Measurements from ENCODE around the gene COG5.

Gene COG5

GRCh38 chr7:107471292-107472070 is 92.2 kb downstream of the COG5 start:
- H3K4me2 ChIP-seq = no peak overlapping the region
- no peak for TF ChIP-seq Cebpa-rat (IDR thresholded peaks at IDR 0.05)

GRCh38 chr7:107469929-107470328 is 93.8 kb downstream of the COG5 start, which contains the start of gene GPR22:
GPR22 (plus strand) TSS chr7:107470057; CDS start chr7:107474061, 4,004 bp downstream.
- no peaks in the 10 kb centered on the region for H3K27me3 ChIP-seq
- H3K4me1 ChIP-seq = no peaks in the 10 kb centered on the region
- no peaks in the 10 kb centered on the region for H3K36me3 ChIP-seq
- H3K4me2 ChIP-seq = no peak within 1 kb of the TSS
- H3K4me3 ChIP-seq = no peak within 1 kb of the TSS
- no peaks in the 10 kb centered on the region for H3K9me3 ChIP-seq
- H4K20me1 ChIP-seq = 0 out of 2 replicates have a peak, but pooled peaks cover 7% of the 10 kb centered on the region
- no peak within 1 kb of the TSS for H3K9ac ChIP-seq
- TF ChIP-seq Cebpa-rat (IDR thresholded peaks at IDR 0.05) = no peak
- no peak within 1 kb of the TSS for H3K27ac ChIP-seq

More at GRCh38 chr7:107471292-107472070, 92.2 kb downstream of the COG5 start:
- H3K27ac ChIP-seq = no peak overlapping the region
- no peaks in the 10 kb centered on the region for H3K27me3 ChIP-seq
- no peak overlapping the region for H3K4me3 ChIP-seq
- H4K20me1 ChIP-seq = 0 out of 2 replicates have a peak, but pooled peaks cover 7% of the 10 kb centered on the region
- no peaks in the 10 kb centered on the region for H3K9me3 ChIP-seq
- H3K4me1 ChIP-seq = no peaks in the 10 kb centered on the region
- H3K9ac ChIP-seq = no peak overlapping the region
- no peaks in the 10 kb centered on the region for H3K36me3 ChIP-seq

GRCh38 chr7:107468824-107469223 is 94.9 kb downstream of the COG5 start:
- H3K9me3 ChIP-seq = no peaks in the 10 kb centered on the region
- no peak overlapping the region for H3K4me2 ChIP-seq
- peaks cover 19% of the 10 kb centered on the region; the same call in 1 of the 2 replicates for H4K20me1 ChIP-seq
- H3K9ac ChIP-seq = no peak overlapping the region
- TF ChIP-seq Cebpa-rat (IDR thresholded peaks at IDR 0.05) = no peak
- H3K27me3 ChIP-seq = no peaks in the 10 kb centered on the region
- H3K4me1 ChIP-seq = no peaks in the 10 kb centered on the region
- no peak overlapping the region for H3K27ac ChIP-seq
- H3K36me3 ChIP-seq = no peaks in the 10 kb centered on the region
- no peak overlapping the region for H3K4me3 ChIP-seq

GRCh38 chr7:107467972-107468371 is 95.7 kb downstream of the COG5 start:
- no peak overlapping the region for H3K4me2 ChIP-seq
- H4K20me1 ChIP-seq = peaks cover 27% of the 10 kb centered on the region; the same call in 1 of the 2 replicates
- H3K27ac ChIP-seq = no peak overlapping the region
- no peaks in the 10 kb centered on the region for H3K9me3 ChIP-seq
- no peak for TF ChIP-seq Cebpa-rat (IDR thresholded peaks at IDR 0.05)
- H3K4me1 ChIP-seq = no peaks in the 10 kb centered on the region
- no peak overlapping the region for H3K9ac ChIP-seq
- H3K36me3 ChIP-seq = no peaks in the 10 kb centered on the region
- no peaks in the 10 kb centered on the region for H3K27me3 ChIP-seq
- no peak overlapping the region for H3K4me3 ChIP-seq

GRCh38 chr7:107464666-107465226 is 99.0 kb downstream of the COG5 start:
- H3K9me3 ChIP-seq = no peaks in the 10 kb centered on the region
- H4K20me1 ChIP-seq = peaks cover 33% of the 10 kb centered on the region; the same call in 1 of the 2 replicates
- TF ChIP-seq Cebpa-rat (IDR thresholded peaks at IDR 0.05) = no peak
- no peaks in the 10 kb centered on the region for H3K4me1 ChIP-seq
- H3K27ac ChIP-seq = no peak overlapping the region
- H3K9ac ChIP-seq = no peak overlapping the region
- H3K27me3 ChIP-seq = no peaks in the 10 kb centered on the region
- H3K4me2 ChIP-seq = no peak overlapping the region
- H3K36me3 ChIP-seq = no peaks in the 10 kb centered on the region
- H3K4me3 ChIP-seq = no peak overlapping the region

- no peak overlapping the region for H3K4me3 ChIP-seq
- no peak overlapping the region for H3K9ac ChIP-seq
- H3K27ac ChIP-seq = no peak overlapping the region
- peaks cover 30% of the 10 kb centered on the region; the same call in 1 of the 2 replicates for H4K20me1 ChIP-seq
- H3K4me2 ChIP-seq = no peak overlapping the region
- TF ChIP-seq Cebpa-rat (IDR thresholded peaks at IDR 0.05) = no peak
- no peaks in the 10 kb centered on the region for H3K27me3 ChIP-seq
- H3K4me1 ChIP-seq = no peaks in the 10 kb centered on the region
- peaks cover 6% of the 10 kb centered on the region for H3K36me3 ChIP-seq
- no peaks in the 10 kb centered on the region for H3K9me3 ChIP-seq
These were observed 100.3 kb downstream of the COG5 start for GRCh38 chr7:107463139-107464078.

GRCh38 chr7:107461938-107462533 is 101.7 kb downstream of the COG5 start:
- H3K9me3 ChIP-seq = peaks cover 4% of the 10 kb centered on the region; the same call in 1 of the 2 replicates
- peaks cover 30% of the 10 kb centered on the region; the same call in 1 of the 2 replicates for H4K20me1 ChIP-seq
- H3K9ac ChIP-seq = no peak overlapping the region
- H3K4me1 ChIP-seq = no peaks in the 10 kb centered on the region
- no peak overlapping the region for H3K4me2 ChIP-seq
- H3K27me3 ChIP-seq = no peaks in the 10 kb centered on the region
- TF ChIP-seq Cebpa-rat (IDR thresholded peaks at IDR 0.05) = no peak
- no peak overlapping the region for H3K4me3 ChIP-seq
- no peak overlapping the region for H3K27ac ChIP-seq
- H3K36me3 ChIP-seq = peaks cover 14% of the 10 kb centered on the region

- Histone ChIP-seq H3K27ac (no peak overlapping the region), H4K20me1 (no peaks in the 10 kb centered on the region), H3K9ac (no peak overlapping the region), H3K9me3 (peaks cover 4% of the 10 kb centered on the region; the same call in 1 of the 2 replicates), H3K27me3 (no peaks in the 10 kb centered on the region), H3K4me2 (no peak overlapping the region), H3K4me3 (no peak overlapping the region), H3K4me1 (no peaks in the 10 kb centered on the region), H3K36me3 (peaks cover 8% of the 10 kb centered on the region)
- TF ChIP-seq Cebpa-rat (IDR thresholded peaks at IDR 0.05) = no peak
These were observed 110.3 kb downstream of the COG5 start for GRCh38 chr7:107453388-107453787.

GRCh38 chr7:107450970-107451369 is 112.8 kb downstream of the COG5 start:
- H3K9me3 ChIP-seq = no peaks in the 10 kb centered on the region
- no peak overlapping the region for H3K9ac ChIP-seq
- H4K20me1 ChIP-seq = no peaks in the 10 kb centered on the region
- no peak overlapping the region for H3K4me3 ChIP-seq
- no peaks in the 10 kb centered on the region for H3K4me1 ChIP-seq
- no peak overlapping the region for H3K4me2 ChIP-seq
- no peaks in the 10 kb centered on the region for H3K27me3 ChIP-seq
- H3K27ac ChIP-seq = no peak overlapping the region
- no peaks in the 10 kb centered on the region for H3K36me3 ChIP-seq
- TF ChIP-seq Cebpa-rat (IDR thresholded peaks at IDR 0.05) = no peak
